NCI-H526 treated with DMSO at 0.1 percent for 48 hours (cell line): Measurements from ENCODE around the gene PC.

Source experiments
- DNase-seq: peaks from one replicate; lab custom pipeline; 2025; lab: John Stamatoyannopoulos, UW

The PC gene

DNA sequence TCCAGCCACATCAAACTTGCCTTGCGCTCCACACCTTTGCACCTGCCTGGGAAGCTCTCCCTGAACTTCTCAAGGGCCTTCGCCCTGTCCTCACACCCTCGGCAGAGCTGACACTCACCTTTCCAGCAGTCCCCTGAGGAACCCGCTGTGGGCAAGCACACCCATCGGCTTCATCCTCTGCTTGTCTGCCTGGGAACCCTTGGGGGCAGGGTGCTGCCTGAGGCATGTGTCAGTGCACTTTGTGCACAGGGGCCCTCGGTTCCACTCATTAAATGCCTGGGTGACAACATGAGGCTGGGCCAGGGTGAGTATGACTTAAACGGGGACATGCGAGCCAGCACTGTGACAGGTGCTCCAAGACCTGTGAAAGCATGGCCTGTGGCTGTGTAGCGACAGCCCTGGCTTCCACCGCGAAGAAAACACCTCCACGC is 103.9 kb downstream of the PC start:
- no peak for DNase-seq

DNA sequence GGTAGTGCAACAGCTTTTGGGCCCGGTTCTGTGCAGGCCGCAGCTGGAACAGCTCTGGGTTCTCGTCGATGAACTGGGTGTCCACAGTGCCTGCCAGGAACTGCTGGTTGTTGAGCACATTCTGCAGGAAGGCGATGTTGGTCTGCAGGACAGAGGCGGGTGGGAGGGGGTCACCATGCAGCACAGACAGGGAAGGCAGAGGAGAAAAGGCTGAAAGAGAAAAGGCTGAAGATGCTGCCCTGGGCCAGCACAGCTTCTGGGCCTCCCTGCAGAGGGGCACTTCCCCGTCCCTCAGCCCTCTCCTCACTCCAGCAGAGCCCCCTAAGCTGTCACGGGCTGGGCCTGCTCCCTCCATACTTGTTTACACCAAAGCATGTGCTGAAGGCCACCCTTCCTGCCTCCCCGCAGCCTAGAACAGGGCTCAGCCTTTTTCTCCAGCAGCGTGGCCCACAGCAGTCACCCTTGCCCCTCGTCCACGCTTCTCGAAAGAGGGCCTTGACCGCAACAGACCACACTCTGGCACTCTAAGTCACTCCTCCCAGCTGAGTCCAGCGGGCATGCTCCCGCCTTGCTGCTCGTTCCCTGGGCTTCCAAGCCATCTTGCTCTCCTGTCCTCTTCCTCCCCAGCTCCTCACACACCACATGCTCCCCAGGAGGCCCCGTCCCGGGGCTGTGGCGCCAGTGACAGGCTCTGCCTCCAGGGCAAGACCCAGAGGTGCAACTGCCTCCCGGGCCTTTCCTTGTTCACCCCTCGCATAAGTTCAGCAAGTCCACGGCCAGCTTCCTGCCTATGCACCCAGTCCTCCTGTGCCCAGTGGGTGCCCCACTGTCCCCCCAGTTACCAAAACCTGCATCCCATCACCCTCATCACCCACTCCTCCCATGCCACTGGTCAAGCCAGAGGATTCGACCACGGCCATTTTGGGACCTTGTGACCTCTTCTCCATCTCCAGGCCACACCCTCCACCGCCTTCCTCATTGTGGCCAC is 104.6 kb downstream of the PC start:
- no peak for DNase-seq

DNA sequence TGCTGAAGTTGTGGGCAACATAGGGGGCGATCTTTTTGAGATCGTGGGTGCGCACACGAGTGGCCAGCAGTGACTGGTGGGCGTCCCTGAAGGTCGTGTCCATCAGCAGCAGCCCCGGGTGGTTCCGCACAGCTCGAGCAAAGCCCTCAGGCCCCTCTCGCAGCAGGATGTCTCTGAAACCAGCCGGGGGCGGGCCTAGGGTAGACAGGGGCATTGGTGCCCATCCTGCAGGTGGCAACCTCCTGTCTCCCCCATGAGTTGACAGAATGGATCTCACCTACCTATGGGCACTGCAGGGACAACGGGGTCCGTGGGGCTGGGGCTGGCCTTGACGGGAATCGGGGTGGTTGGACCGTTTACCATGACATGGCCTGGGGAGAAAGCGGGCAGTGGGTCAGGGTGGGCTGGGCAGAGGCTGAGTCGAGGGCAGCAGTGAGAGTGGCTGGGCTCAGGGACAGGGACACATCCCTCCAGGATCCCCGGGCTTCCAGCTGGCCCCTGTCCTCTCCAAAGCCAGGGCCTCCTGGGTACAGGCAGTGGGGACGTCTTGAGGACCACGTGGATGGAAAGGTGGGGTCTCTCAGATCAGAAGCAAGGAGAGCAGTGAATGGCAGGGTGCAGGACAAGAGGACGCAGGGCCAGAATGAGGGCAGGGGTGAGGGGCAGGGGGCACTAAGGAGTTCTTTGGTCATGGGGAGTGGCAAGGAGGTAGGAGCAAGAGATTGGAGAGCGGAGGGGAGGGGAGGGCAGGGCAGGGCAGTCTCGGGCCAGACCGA is 105.5 kb downstream of the PC start:
- no peak for DNase-seq

DNA sequence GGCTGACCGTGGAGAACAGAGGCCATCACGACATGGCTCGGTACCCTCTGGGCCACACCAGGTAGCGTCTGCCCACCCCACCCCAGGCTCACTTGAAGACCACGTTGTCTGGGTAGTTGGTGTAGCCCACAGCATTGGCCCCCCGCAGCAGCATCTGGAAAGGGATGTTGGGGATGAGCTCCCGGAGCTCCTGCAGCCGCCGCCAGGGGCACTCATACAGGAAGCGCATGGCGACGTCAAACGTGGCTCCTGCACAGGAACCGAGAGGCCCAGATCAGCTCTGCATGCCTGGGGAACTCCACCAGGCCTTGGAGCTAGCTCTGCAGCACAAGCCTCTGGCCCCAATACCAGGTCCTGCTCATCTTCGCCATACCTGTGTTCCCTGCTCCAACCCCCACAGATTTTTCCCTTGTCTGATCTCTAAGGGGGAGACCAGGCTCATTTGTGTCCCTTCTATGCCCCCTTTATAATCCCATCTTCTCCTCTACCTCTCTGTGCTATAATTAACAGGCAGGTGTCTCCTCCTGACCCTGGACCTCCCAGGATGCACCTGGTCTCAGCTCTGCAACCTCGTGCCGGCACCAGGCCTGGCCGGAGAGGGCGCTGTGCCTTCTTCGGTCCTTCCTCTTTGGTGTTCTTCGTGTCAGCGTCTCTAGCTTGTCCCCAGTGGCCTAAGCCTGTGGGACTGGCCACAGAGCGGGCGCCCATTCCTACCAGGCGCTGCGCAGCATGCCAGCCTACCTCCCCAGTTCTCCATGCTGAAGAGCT is 106.3 kb downstream of the PC start:
- DNase-seq: no peak

DNA sequence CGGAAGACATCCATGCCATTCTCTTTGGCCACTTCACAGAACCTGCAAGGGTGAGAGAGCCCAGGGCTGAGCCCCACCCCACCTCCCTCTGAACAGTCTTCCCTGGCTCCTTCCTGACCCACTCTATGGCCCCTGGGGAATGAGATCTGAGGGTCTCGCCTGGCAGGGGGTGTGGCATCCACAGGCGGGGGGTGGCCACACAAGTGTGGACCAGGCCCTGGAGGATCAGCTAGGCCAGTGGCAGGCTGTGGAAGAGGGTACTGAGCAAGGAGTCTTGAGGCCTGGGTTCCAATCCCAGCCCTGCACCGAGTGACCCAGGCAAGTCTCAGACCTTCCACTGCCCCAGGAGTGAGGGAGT is 107.0 kb downstream of the PC start:
- no peak for DNase-seq

DNA sequence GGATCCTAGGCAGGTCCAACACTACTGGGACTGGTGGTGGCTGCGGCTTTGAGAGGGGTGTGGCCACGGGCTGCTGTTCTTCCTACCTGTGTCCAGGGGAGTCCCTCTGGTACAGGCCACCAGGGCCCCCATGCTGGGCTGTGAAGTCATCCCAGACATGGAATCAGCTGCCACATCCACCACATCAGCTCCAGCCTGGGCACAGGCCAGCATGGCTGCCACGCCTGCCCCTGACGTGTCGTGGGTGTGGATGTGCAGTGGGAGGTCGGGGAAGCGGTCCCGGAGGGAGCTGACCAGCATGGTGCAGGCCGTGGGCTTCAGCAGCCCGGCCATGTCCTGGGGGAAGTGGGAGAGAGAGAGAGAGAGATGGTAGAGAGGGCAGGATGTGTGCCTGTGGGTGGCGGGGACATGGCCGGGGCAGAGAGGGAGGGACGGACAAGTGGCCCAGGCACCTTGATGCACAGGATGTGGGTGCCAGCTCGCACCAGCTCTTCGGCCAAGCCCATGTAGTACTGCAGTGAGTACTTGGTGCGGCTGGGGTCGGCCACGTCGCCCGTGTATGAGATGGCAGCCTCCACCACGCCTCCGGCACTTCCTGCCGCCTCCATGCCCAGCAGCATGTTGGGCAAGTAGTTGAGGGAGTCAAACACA is 107.5 kb downstream of the PC start:
- DNase-seq: no peak

DNA sequence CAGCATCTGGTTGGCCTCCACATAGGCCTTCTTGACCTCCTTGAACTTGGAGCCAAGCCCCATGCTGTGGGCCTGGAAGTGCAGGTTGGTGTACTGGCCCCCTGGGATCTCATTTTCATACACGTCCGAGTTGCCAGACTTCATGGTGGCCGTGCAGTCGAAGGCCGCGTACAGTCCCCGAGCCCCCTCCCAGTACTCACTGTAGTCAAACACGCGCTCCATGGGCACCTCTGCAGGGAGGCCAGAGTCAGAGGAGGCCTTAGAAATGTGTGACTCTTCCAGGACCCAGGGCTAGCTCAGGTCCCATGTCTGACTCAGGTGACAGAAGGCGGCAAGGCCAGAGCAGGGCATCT is 108.0 kb downstream of the PC start:
- DNase-seq: no peak

DNA sequence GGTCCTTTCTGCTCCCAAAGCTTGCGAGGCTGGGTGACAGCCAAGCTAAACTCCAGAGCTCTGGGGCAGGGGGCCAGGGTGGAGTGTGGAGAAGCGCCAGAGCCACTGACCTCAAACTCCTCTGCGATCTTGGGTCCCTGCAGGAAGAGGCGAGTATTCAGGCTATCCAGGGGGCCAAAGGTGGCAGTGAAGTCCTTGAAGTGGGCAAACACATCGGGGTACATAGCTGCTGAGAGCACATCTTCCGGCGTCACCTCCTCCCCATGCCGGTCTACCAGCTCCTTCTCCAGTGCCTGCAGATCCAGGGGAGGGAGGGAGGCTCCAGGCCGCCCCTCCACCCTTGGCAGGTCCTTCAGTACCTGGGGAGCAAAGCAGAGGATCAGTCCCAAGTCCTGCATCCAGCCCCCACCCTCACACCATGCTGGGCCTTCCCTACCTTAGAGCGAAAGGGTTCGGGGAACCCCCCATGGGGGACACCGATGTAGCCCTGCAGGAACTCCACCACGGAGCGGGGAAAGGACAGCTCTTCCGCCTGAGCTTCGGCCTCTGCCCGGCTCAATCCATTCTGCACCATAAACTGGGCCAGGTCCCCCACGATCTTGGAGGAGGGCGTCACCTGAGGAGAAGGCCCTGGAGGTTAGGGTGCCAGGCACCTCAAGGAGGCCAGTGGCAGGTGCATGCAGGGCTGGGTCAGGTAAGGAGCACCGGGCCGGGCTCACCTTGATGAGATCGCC is 108.5 kb downstream of the PC start:
- no peak for DNase-seq

DNA sequence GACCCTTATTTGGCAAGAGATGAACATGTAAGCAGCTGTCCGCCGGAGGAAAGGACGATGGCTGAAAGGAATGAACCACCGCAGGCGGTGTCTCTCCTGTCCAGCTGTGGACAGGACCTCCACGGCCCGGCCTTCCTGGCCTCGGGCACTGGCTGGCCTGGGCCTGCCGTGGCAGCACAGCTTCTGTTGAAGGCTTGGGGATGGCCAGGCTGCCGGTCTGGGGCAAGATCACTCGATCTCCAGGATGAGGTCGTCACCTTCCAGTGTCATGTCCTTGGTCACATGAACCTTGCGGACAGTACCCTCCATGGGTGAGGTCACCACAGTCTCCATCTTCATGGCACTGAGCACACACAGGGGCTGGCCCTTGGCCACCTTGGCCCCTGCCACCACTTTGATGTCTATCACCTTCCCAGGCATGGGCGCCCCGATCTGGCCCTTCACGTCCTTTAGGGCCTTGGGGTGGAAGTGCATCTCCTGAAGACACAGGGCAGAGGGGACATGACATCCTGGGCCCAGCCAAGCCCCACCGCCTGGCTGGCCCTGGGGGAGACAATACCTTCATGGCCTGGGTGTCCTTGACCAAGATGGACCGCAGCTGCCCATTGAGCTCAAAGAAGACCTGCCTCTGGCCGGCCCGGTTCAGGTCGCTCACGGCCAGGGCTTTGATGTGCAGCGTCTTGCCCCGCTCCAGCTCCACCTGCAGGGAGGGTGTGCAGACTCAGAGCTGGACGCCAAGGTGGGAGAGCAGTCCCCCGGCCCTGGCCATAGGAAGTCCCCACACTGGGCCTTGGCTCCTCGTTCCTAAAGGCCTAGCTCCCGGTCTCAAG is 109.3 kb downstream of the PC start:
- DNase-seq: no peak

DNA sequence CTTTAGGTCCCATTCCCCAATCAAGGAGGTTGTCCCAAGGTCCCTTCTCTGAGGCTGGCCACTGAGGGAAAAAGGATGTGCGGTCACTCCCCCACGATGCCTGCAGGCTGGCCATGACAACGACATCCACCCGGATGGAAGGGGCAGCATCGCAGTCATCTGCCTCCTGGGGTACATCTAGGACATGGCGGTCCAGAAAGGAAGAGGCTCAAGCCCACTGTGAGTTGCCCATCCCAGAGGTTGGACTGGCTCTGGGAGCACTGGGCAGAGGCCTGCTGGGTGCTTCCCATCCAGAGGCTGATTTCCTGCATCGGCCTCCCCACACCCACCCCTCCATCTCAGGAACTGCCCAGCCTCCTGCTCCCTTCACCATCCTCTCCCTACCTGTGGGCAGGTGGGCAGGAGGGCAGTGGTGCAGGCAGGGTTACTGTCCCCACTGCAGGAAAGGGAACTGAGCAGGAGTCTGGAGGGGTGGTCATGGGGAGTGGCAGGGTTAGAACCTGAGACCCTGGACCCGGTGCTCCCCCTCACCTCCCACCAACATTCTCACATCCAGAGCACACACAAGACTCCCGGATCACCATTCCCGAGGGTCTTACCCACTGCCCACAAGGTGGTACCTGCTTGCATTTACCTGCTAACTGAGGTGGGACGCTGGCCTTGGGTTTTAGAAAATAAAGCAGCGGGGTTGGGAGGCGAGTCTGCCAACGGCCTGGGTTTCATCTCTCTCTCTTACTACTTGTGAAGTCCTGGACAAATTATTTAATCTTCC is 110.5 kb downstream of the PC start:
- no peak for DNase-seq

DNA sequence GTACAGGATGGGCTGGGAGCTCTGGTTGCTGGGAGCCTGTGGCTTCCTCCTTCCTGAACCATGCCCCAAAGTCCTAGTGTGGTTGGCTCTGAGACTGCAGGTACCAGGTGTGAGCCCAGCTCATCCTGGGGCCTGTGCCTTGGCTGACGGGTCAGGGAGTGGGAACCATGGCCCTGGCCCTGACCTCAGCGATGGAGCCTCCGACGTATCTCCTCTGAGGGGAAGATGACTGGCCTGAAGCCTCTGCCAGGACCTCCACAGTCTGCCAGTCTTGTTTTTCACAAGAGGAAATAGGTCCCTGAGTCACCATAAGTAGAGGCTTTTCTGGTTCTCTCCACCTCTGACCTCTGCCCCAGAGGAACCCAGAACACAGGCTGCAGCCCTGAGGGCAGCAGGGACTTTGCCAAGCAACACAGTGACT is 111.5 kb downstream of the PC start:
- no peak for DNase-seq

DNA sequence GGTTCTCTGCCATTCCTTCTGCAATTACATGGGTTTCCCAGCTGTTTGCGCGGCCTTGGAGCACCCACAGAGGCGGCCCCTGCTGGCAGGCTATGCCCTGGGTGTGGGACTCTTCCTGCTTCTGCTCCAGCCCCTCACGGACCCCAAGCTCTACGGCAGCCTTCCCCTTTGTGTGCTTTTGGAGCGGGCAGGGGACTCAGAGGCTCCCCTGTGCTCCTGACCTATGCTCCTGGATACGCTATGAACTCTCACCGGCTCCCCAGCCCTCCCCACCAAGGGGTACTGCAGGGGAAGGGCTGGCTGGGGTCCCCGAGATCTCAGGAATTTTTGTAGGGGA is 112.3 kb downstream of the PC start:
- DNase-seq: no peak

DNA sequence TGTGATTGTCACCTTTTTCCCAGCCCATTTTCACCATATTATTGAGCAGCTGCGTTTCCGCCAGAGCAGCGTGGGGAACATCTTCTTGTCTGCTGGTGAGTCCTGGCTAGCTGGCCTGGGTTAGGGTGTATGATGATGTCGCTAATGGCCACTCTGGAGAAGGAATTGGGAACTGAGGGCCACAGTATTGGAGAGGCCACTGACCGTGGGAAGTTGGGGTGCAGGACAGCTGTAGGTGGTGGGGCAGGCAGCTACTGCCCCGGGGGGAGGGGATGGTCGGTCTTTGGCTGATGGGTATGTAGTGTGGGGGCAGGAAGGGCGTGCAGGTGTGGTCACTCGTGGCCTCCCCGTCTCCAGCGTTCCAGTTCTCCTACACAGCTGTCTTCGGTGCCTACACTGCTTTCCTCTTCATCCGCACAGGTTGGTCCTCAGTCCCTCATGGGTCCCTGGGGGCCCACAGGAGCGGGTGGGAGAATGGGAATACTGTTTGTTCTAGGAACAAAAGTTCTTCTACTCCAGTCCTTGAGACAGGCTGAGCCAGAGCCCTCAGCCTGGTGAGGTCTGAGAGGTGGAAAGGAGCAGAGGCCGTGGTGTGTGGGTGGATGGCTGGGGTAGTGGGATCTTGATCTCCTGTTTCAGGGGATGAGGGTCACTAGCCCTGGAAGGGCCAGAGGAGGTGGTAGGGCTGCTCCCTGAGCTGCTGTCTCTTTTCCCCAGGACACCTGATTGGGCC is 112.9 kb downstream of the PC start:
- DNase-seq: no peak

DNA sequence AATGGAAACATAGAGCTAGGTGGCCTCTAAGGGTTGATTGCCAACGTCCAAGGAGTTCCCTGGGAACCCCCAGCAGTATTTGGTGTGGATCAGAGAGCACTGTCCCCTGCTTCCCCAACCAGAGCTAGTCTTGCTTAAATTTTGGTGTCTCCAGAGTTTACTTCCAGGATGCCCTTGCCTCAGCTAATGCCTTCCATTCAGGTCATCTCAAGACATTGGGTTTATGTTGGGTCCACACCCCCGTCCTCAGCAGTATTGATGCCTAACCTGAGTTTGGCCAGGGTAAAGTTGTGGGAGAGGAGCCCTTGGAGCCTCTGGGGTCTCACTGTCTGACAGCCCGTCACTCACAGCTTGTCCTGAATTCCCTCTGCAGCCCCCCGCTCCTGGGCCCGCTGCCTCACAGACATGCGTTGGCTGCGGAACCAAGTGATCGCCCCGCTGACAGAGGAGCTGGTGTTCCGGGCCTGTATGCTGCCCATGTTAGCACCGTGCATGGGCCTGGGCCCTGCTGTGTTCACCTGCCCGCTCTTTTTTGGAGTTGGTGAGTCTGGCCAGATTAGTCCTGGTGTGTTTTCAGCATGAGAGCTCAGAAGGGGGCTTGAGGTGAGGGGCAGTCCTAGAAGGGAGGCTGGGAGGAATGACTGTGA is 113.6 kb downstream of the PC start:
- DNase-seq: no peak

DNA sequence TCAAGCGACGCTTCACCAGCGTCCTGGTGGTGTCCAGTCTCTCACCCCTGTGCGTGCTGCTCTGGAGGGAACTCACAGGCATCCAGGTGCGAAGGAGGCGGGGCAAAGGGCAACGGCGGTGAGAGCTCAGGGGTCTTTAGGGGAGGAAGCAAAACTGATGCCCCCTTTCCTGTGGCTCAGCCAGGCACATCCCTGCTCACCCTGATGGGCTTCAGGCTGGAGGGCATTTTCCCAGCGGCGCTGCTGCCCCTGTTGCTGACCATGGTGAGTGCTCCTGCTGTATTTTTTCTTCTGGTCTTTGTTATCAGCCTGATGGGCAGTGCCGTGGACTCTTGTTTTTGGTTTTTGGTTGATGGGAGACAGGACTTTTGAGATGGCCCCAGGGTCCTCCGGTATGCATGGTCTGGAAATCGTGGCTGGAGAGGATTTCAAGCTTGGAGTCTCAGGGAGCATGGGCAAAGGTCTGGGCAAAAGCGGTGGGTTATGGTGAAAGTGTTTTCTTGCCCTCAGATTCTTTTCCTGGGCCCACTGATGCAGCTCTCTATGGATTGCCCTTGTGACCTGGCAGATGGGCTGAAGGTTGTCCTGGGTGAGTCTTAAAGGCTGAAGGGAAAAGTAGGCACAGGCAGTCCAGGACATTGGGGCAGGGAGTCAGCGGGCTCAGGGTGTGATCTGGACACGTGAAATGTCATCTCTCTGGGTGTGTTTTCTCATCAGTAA is 114.2 kb downstream of the PC start:
- no peak for DNase-seq

DNA sequence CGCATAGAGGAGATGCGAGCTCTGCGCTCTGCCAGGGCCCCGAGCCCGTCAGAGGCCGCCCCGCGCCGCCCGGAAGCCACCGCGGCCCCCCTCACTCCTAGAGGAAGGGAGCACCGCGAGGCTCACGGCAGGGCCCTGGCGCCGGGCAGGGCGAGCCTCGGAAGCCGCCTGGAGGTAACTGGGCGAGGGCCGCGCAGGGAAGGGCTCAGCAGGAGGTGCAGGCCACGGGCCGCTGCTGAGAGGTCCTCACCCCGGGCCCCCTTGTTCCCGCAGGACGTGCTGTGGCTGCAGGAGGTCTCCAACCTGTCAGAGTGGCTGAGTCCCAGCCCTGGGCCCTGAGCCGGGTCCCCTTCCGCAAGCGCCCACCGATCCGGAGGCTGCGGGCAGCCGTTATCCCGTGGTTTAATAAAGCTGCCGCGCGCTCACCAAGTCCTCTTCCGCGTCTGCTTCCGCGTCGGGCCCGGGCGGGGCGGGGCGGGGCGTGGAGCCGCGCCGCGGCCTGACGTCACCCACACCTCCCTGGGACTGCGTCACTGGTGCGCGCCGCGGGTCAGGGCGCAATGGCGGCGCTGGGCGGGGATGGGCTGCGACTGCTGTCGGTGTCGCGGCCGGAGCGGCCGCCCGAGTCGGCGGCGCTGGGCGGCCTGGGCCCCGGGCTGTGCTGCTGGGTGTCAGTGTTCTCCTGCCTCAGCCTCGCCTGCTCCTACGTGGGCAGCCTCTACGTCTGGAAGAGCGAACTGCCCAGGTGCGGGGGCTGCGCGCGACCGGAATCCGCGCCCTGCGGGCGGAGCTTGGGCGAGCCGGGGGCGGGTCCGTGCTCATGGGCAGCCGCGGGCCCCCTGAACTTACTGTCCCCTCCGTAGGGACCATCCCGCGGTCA is 115.0 kb downstream of the PC start, which contains the start of gene RCE1:
Gene RCE1, plus strand, starts transcription at position 546 of the 880 bp plus-strand sequence. Its CDS starts 15 bp downstream, at position 561.
- peak; percentile 75 for DNase-seq

DNA sequence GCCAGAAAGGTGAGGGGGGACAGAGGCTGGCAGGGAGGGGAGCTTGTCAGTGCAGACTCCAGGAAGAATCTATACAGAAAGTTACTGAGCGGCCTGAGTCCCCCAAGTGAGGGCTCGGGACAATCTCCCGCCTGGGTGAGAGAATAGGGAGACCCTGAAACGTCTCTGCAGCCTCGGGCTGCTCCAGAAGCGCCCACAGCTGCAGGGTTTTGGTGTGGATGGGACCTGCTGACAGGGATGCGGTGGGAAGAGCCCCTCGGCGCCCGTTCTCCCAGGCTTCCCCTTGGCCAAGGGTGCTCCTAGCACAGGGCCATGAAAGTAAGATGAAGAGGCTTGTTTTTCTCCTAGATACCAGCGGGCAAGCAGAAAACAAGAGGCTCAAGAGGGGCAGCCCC is 115.7 kb downstream of the PC start:
- DNase-seq: no peak
